ENCODE results near the gene CRISPLD2.

- TF ChIP-seq, protein P1, sequence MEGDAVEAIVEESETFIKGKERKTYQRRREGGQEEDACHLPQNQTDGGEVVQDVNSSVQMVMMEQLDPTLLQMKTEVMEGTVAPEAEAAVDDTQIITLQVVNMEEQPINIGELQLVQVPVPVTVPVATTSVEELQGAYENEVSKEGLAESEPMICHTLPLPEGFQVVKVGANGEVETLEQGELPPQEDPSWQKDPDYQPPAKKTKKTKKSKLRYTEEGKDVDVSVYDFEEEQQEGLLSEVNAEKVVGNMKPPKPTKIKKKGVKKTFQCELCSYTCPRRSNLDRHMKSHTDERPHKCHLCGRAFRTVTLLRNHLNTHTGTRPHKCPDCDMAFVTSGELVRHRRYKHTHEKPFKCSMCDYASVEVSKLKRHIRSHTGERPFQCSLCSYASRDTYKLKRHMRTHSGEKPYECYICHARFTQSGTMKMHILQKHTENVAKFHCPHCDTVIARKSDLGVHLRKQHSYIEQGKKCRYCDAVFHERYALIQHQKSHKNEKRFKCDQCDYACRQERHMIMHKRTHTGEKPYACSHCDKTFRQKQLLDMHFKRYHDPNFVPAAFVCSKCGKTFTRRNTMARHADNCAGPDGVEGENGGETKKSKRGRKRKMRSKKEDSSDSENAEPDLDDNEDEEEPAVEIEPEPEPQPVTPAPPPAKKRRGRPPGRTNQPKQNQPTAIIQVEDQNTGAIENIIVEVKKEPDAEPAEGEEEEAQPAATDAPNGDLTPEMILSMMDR (IDR thresholded peaks at IDR 0.05), result no peak
- no peak for TF ChIP-seq ZFX (IDR thresholded peaks at IDR 0.05; ENCODE audit: borderline replicate concordance)
These were observed 39.7 kb upstream of the CRISPLD2 start for GRCh38 chr16:84780063-84780462.

Data from 22Rv1 (cell line).